Left cardiac atrium (tissue), 4 donors: ENCODE measurements around the gene GASK1B. TPM values are rescaled to one million over a fixed set of nuclear protein-coding genes. Genes with fewer than 3 reads are reported as not detected.

Experiments
- ATAC-seq, 2 donors: fragments of 200-7000 bp; cut with Tn5 transposase; one replicate each; pipeline ENCODE4 v1.9.1; 2020; ENCODE audit warnings: mild to moderate bottlenecking in 2 of 2, moderate library complexity in 2 of 2
- DNase-seq: peaks from one replicate; pipeline ENCODE4 v3.0.0-alpha.2; 2020
- intact Hi-C, 2 donors: fragments of 100-400 bp; cut with DNase I; formaldehyde crosslinking; loops; one replicate each; pipeline versions ENCODE4 v1.14.1 to v1.15.1; 2022 to 2023
- long read RNA-seq: library from polyadenylated mRNA; unstranded; transcript quantifications from one replicate; pipeline ENCODE4 v2.0.0, GENCODE V29; 2021
- total RNA-seq, 2 donors: library from RNA; stranded (reverse); fragmentation: NEBNext Ultra II Directional; extraction: Animal tissue kit (Norgen Biotek cat#: 25700); gene quantifications; one replicate each; pipeline ENCODE4 v1.2.1, GENCODE V29; 2021
- donor health status: DM: no; HTN: yes; CAD: no.
- donor health status: DM: no; HTN: yes; CAD: no; lungs with severe emphysema.
- donor health status: DM: yes; HTN: yes; CAD: no.
- donor health status: Dilated cardiomyopathy.

Gene GASK1B
- total RNA-seq: 10 to 100 TPM; 61.5 to 71.2 TPM
- long read RNA-seq, full-length matches to known transcripts: 8 of 40 reads
- long read RNA-seq, partial matches to known transcripts: 29 of 40 reads
- long read RNA-seq, other reads (novel, unspliced or antisense): 3 of 40 reads

- intact Hi-C loops: loop anchor here in 1 of 2 donors (5.0 kb wide), 1 partner anchor 180 kb away; no protein-coding TSS in a partner anchor
- ATAC-seq: peak; percentile 48 to 64
- no peak for DNase-seq
Observed at GRCh38 chr4:158172261-158173258, at the start of gene GASK1B. Gene GASK1B (minus strand): TSS chr4:158173025. CDS start chr4:158171375, 1,650 bp downstream.

GRCh38 chr4:158219623-158220022 is 46.8 kb upstream of the GASK1B start:
- intact Hi-C loops: no loop called here
- DNase-seq (no peak), ATAC-seq (no peak)

GRCh38 chr4:158217763-158218162 is 44.9 kb upstream of the GASK1B start:
- intact Hi-C loops: no loop called here
- ATAC-seq (peak; percentile 81 to 87), DNase-seq (no peak)

- no peak for DNase-seq
- intact Hi-C loops: no loop called here
- ATAC-seq: no peak
Observed at GRCh38 chr4:158214856-158215255, 42.0 kb upstream of the GASK1B start.

- intact Hi-C loops: no loop called here
- DNase-seq (no peak), ATAC-seq (no peak)
Observed at GRCh38 chr4:158213466-158213865, 40.6 kb upstream of the GASK1B start.

GRCh38 chr4:158211222-158211621 is 38.4 kb upstream of the GASK1B start:
- intact Hi-C loops: no loop called here
- DNase-seq (no peak), ATAC-seq (no peak)

- intact Hi-C loops: no loop called here
- DNase-seq (peak; percentile 94), ATAC-seq (peak; percentile 99)
Observed at GRCh38 chr4:158209825-158210807, 37.3 kb upstream of the GASK1B start, which contains the start of gene TMEM144. Gene TMEM144 (plus strand): TSS chr4:158210486. CDS start chr4:158212668, 2,182 bp downstream.

- ATAC-seq (peak in 1 of 2 donors; percentile 42), DNase-seq (no peak)
- intact Hi-C loops: no loop called here
Observed at GRCh38 chr4:158208963-158209640, 36.3 kb upstream of the GASK1B start.

- DNase-seq: no peak
- no peak for ATAC-seq
- intact Hi-C loops: no loop called here
Observed at GRCh38 chr4:158203929-158204328, 31.1 kb upstream of the GASK1B start.

- DNase-seq (no peak), ATAC-seq (no peak)
- intact Hi-C loops: no loop called here
Observed at GRCh38 chr4:158203436-158203835, 30.6 kb upstream of the GASK1B start.

- DNase-seq (no peak), ATAC-seq (no peak)
- intact Hi-C loops: no loop called here
Observed at GRCh38 chr4:158202481-158202880, 29.7 kb upstream of the GASK1B start.

GRCh38 chr4:158201876-158202275 is 29.1 kb upstream of the GASK1B start:
- DNase-seq (no peak), ATAC-seq (no peak)
- intact Hi-C loops: no loop called here

GRCh38 chr4:158201322-158201721 is 28.5 kb upstream of the GASK1B start:
- intact Hi-C loops: no loop called here
- ATAC-seq: peak in 1 of 2 donors; percentile 22
- no peak for DNase-seq

GRCh38 chr4:158200214-158200613 is 27.4 kb upstream of the GASK1B start:
- no peak for DNase-seq
- no peak for ATAC-seq
- intact Hi-C loops: no loop called here

GRCh38 chr4:158197194-158197776 is 24.5 kb upstream of the GASK1B start:
- ATAC-seq (no peak), DNase-seq (no peak)
- intact Hi-C loops: loop anchor here in 1 of 2 donors (10.0 kb wide), 1 partner anchor 58 kb away; no protein-coding TSS in a partner anchor

GRCh38 chr4:158195297-158195696 is 22.5 kb upstream of the GASK1B start:
- intact Hi-C loops: loop anchor here in 1 of 2 donors (10.0 kb wide), 1 partner anchor 60 kb away; no protein-coding TSS in a partner anchor

GRCh38 chr4:158193171-158193749 is 20.4 kb upstream of the GASK1B start:
- DNase-seq (no peak), ATAC-seq (peak; percentile 61 to 67)
- intact Hi-C loops: loop anchor here (5.0 to 10.0 kb wide), 2 partner anchors 59 to 62 kb away; no protein-coding TSS in a partner anchor

More at GRCh38 chr4:158195297-158195696, 22.5 kb upstream of the GASK1B start:
- ATAC-seq (no peak), DNase-seq (no peak)
